Measurements from ENCODE around the gene MMP15.

MMP15 gene

DNA sequence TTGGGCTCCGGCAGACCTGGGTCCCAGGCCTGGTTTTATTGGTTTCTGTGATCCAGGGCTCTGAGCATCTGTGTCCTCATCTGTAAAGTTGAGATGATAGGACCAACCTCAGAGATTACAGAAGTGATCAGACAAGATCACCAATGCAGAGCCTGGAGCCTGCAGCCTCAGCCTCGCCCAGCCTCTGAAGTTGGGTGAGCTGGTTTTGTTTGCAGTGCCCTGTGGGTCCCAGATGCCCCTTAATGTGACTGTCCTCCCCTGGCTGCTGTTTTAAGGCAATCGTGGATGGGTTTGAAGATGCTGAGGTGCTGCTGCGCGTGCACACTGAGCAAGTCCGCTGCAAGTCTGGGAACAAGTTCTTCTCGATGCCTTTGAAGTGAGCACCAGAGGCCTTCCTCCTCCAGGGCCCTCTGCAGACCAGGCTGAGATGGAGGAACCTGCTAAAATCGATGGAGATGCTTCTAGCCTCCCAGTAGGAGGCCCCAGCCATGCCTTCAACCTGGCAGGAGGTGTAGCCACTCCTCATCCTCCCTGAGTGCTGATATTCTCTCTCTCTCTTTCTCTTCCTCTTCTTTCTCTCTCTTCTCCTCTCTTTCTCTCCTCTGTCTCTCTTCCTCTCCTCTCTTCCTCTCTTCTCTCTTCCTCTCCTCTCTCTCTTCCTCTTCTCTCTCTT is 5.6 kb upstream of the MMP15 start:
- TF ChIP-seq POLR2A (IDR thresholded peaks at IDR 0.05; ENCODE audit: low read length) (no peak), GATA1 (IDR thresholded peaks at IDR 0.05; ENCODE audit: low read depth, low read length) (no peak)
- no peak for DNase-seq

- TF ChIP-seq GATA1 (IDR thresholded peaks at IDR 0.05; ENCODE audit: low read depth, low read length) (no peak), POLR2A (IDR thresholded peaks at IDR 0.05; ENCODE audit: low read length) (no peak)
- peak; percentile 32 to 65 for DNase-seq
Measured at GRCh38 chr16:58020628-58021521, 4.7 kb upstream of the MMP15 start.

GRCh38 chr16:58021661-58022551 is 3.6 kb upstream of the MMP15 start:
- no peak for TF ChIP-seq GATA1 (IDR thresholded peaks at IDR 0.05; ENCODE audit: low read depth, low read length)
- TF ChIP-seq POLR2A (IDR thresholded peaks at IDR 0.05; ENCODE audit: low read length), result no peak
- DNase-seq, result no peak

- no peak for DNase-seq
- TF ChIP-seq POLR2A (IDR thresholded peaks at IDR 0.05; ENCODE audit: low read length) (no peak), GATA1 (IDR thresholded peaks at IDR 0.05; ENCODE audit: low read depth, low read length) (no peak)
Measured at GRCh38 chr16:58022601-58023371, 2.8 kb upstream of the MMP15 start.

- DNase-seq, result peak; percentile 27 to 53
- no peak for TF ChIP-seq GATA1 (IDR thresholded peaks at IDR 0.05; ENCODE audit: low read depth, low read length)
- TF ChIP-seq POLR2A (IDR thresholded peaks at IDR 0.05; ENCODE audit: low read length), result no peak
Measured at GRCh38 chr16:58024486-58025350, 836 bp upstream of the MMP15 start.

- TF ChIP-seq POLR2A (IDR thresholded peaks at IDR 0.05; ENCODE audit: low read length), result no peak
- no peak for TF ChIP-seq GATA1 (IDR thresholded peaks at IDR 0.05; ENCODE audit: low read depth, low read length)
- peak; percentile 26 to 37 for DNase-seq
Measured at GRCh38 chr16:58026139-58026704, 668 bp downstream of the MMP15 start.

DNA sequence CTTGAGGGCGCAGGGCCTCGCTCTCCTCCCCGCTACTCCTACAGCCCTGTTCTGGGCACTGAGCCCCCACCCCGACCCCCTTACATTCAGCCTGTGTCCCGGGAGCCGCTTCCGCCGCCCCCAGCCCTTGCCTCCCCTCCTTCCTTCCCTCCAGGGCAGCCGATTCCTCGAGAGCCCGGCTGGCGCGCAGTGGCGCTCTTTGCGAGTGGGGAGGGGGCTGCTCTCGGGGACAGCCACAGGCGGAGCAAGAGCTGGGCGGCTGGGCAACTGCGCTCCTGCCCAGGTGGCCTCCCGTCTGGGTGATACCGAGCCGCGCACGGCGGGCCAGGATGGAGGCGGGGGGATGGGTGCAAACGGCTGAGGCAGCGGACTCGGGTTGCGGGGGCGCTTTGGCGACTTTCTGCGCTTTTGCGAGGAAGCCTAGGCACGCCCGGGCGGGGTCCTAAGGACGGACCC is 1.2 kb downstream of the MMP15 start:
- TF ChIP-seq POLR2A (IDR thresholded peaks at IDR 0.05; ENCODE audit: low read length) (no peak), GATA1 (IDR thresholded peaks at IDR 0.05; ENCODE audit: low read depth, low read length) (no peak)
- no peak for DNase-seq

DNA sequence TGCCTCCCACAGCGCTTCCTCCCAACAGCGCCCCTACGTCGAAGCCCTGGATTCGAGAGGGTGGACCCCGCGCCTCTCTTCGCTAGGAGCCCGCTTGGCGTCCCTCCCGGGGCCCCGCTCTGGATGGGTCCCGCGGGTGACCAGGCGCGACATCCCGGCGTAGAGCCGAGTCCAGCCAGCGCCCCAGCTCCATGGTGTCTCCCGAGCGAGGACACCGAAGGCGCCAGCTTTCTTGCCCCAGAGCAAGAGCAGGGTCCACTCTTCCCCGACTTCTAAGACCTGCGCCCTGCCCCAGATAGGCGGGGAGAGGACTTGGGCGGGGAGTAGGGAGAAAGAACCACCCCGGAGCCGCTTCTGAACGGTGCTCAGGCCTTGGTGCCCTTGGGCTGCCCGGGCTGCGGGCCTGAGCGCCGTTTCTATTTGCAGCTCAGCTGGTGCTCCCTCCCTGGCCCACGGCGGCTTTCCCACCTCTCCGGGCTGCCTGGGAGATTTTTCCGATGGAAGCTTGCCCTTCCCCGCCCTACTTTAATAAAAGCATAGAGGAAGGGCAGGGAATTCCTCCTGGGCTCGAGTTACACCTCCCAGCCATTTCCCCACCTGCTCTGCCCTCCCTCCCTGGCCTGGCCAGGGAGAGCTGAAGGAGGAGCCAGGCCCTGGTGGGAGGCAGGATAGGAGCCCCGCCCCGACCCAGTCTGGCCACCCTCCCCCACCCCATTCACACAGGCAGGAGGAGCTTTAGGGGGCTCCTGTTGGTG is 1.8 kb downstream of the MMP15 start:
- DNase-seq, result no peak
- TF ChIP-seq GATA1 (IDR thresholded peaks at IDR 0.05; ENCODE audit: low read depth, low read length) (no peak), POLR2A (IDR thresholded peaks at IDR 0.05; ENCODE audit: low read length) (no peak)

GRCh38 chr16:58027916-58028455 is 2.4 kb downstream of the MMP15 start:
- TF ChIP-seq GATA1 (IDR thresholded peaks at IDR 0.05; ENCODE audit: low read depth, low read length) (no peak), POLR2A (IDR thresholded peaks at IDR 0.05; ENCODE audit: low read length) (no peak)
- DNase-seq, result no peak

DNA sequence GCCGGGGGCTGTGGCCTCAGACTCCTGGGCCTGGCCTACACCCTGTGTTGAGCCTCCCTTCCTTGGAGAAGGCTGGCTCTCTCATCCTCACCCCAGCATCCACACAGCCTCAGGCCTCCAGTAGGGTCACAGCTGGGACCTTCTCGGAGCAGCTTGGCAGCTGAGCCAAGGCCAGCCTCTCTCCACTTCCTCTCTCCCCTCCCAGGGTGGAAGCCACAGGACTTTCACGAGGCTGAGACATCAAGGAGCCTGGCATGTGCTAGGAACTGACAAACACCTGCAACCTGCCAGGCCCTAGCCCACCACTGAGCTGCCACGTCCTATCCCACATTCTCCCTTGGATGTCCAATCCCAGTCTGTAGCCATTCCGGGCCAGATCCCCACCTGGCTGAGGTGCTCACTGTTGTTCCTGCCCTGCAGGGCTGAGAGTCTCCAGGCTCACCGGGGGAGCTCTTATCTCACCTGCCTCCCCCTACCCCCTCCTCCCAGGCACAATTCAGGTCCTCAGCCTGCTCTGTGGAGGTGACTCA is 3.1 kb downstream of the MMP15 start:
- TF ChIP-seq GATA1 (IDR thresholded peaks at IDR 0.05; ENCODE audit: low read depth, low read length), result no peak
- DNase-seq, result no peak

- TF ChIP-seq GATA1 (IDR thresholded peaks at IDR 0.05; ENCODE audit: low read depth, low read length), result no peak
- TF ChIP-seq POLR2A (IDR thresholded peaks at IDR 0.05; ENCODE audit: low read length), result no peak
- DNase-seq, result no peak
Measured at GRCh38 chr16:58029410-58029809, 3.9 kb downstream of the MMP15 start.
